Fibroblast of upper back skin (primary cell): ENCODE results near the gene CCDC33.

Experiments used
- DNase-seq: peaks from one replicate; pipeline ENCODE4 v3.0.0-alpha.2; 2013

The CCDC33 gene

DNA sequence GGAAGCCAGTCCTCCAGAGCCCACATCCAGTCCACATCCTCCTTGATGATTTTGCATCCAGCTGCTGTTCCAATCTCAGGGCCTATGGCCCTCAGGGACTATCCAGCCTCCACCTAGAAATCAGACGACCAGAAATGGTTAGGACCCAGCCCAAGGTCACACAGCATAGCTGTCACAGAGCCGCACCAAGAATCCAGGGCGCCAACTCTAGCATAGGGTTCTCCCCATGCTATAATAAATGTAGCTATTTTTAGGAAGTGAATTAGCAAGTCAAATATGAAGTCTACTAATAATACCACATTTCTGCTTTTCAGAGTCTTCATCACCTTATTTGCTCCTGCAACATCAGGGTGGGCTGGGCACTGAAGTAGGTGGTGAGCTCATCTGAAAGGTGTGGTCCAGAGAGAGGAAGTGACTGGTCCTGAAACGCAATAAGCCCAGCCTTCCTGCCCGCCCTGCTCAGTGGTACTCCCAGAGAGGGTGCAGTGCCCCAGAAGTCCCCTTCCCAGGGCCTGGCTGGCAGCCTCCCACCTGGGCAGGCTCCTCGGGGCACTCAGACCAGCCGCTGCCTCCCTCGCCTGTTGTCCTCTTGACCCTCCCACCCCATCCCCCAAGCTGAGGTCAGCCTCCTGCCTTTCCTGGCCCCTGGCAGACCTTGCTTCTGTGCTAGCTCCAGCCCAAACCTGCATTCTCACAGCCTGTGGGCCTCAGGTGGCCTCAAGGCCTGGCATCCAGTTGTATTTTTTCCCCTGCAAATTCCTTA is 148.9 kb downstream of the CCDC33 start:
- no peak for DNase-seq

- no peak for DNase-seq
Measured at GRCh38 chr15:74385733-74386132, 149.6 kb downstream of the CCDC33 start.
